Activated T-cell treated with anti-CD3 and anti-CD28 coated beads, Interleukin-2, amount 50 U/mL, for 72 hours (primary cell): Measurements from ENCODE around the gene ALAS1. TPM values are rescaled to one million over a fixed set of nuclear protein-coding genes. Genes with fewer than 3 reads are reported as not detected.
"Not testable (repeated sequence)": the region's sequence is repeated elsewhere in the genome, so short reads cannot be mapped to it uniquely, and the experiment has no call there.

ENCODE experiments used
- ATAC-seq, 2 donors: fragments of 150-1000 bp; cut with Tn5 transposase; replicated peaks in 1 of 2; 2 replicates each; pipeline ENCODE4 v1.10.0; 2021; ENCODE audit warnings: moderate library complexity in 2 of 2, mild to moderate bottlenecking in 1 of 2
- DNase-seq, 2 donors: peaks; one replicate each; pipeline ENCODE4 v3.0.0; 2021 to 2022; ENCODE audit warnings: mixed read lengths in 1 of 2
- H3K27ac Mint-ChIP-seq: one replicate; pipeline ENCODE4 v1.8.0; 2022; ENCODE audit warnings: mild to moderate bottlenecking, moderate library complexity, mixed read lengths
- H3K27me3 Mint-ChIP-seq: one replicate; pipeline ENCODE4 v1.8.0; 2022; ENCODE audit warnings: low read depth, mixed read lengths
- H3K36me3 Mint-ChIP-seq, 2 donors: one replicate each; pipeline ENCODE4 v1.8.0; 2022; ENCODE audit warnings: mixed read lengths in 2 of 2, mild to moderate bottlenecking in 1 of 2; ENCODE audit not compliant: insufficient read depth in 2 of 2
- H3K4me1 Mint-ChIP-seq: one replicate; pipeline ENCODE4 v1.8.0; 2022; ENCODE audit warnings: low read depth, mixed read lengths
- H3K4me3 Mint-ChIP-seq, 2 donors: one replicate each; pipeline ENCODE4 v1.8.0; 2022; ENCODE audit warnings: mild to moderate bottlenecking in 2 of 2, mixed read lengths in 2 of 2, moderate library complexity in 2 of 2
- H3K9me3 Mint-ChIP-seq, 2 donors: one replicate each; pipeline ENCODE4 v1.8.0; 2022; ENCODE audit warnings: mixed read lengths in 2 of 2
- total RNA-seq, 2 donors: library from RNA; stranded (reverse); gene quantifications; one replicate each; pipeline ENCODE4 v1.2.3, GENCODE V29; 2022

Gene ALAS1
- total RNA-seq, result 10 to 100 TPM; 62.7 to 63.6 TPM

DNA sequence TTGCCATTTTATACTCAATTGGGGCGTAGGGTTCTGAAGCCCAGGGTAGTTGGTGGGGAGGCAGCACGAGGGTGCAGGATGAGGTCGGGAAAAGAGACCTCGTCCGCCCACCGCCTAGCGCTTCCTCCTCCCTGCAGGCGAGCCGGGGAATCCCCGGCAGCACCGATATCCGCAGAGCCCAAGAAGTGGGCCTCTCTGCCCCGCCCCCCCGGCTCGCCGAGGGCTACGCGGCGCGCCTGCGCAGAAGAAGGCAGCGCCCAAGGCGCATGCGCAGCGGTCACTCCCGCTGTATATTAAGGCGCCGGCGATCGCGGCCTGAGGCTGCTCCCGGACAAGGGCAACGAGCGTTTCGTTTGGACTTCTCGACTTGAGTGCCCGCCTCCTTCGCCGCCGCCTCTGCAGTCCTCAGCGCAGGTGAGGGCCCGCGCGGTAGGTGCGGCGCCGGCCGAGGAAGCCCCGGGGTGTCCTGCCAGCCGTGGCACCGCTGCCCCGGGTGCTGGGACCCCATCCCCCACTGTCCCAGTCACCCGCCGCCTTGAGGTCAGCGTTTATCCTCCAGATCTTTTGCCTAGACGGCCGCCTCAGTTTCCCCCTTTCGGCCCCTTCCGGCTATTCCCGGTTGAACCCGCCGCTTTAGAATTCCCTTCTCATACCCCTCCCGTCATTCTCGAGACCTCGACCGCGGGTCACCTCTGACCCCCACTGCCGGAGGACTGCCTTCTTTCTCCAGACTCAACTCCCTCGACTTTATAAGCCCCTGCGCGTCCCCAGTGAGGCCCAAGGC lies at the start of gene ALAS1:
Gene ALAS1, plus strand, starts transcription at position 319 of the 784 bp plus-strand sequence. CDS start 1,082 bp downstream, outside the sequence.
- peaks cover 63% of the 10 kb centered on the region for H3K4me1 Mint-ChIP-seq
- H3K27ac Mint-ChIP-seq, result peak within 1 kb of the TSS; percentile 97
- peaks cover 5 to 14% of the 10 kb centered on the region in 2 donors for H3K36me3 Mint-ChIP-seq
- no peaks in the 10 kb centered on the region for H3K27me3 Mint-ChIP-seq
- ATAC-seq (peak; percentile 96 to 97), DNase-seq (peak; percentile 95 to 98)
- H3K4me3 Mint-ChIP-seq, result peak within 1 kb of the TSS; percentile 98 to 99
- H3K9me3 Mint-ChIP-seq, result no peaks in the 10 kb centered on the region

DNA sequence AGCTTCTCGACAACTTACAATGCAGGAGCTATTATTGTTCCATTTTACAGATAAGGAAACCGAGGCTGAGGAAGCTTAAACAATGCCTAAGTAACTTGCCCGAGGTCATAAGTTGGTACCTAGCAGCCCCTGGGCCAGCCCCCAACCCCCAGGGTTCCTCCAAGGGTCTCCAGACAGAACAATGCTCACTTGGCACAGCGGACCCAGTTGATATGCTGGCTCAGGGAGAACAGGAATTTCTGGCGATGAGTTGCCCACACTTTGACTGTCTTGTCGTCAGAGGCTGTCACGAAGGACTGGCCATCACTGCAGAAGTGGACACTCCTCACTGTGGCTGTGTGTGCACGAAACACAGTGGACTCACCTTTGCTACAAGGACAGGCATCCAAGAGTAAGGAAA lies 48.9 kb upstream of the ALAS1 start:
- DNase-seq (no peak), ATAC-seq (no peak)
- Mint-ChIP-seq H3K4me1 (peaks cover 24% of the 10 kb centered on the region), H3K27me3 (no peaks in the 10 kb centered on the region), H3K36me3 (peaks cover 0 to 5% of the 10 kb centered on the region in 2 donors), H3K27ac (no peak overlapping the region), H3K4me3 (no peak overlapping the region), H3K9me3 (no peaks in the 10 kb centered on the region)

- DNase-seq (no peak), ATAC-seq (no peak)
- peaks cover 0 to 4% of the 10 kb centered on the region in 2 donors for H3K36me3 Mint-ChIP-seq
- no peaks in the 10 kb centered on the region for H3K27me3 Mint-ChIP-seq
- H3K27ac Mint-ChIP-seq, result no peak overlapping the region
- no peak overlapping the region for H3K4me3 Mint-ChIP-seq
- H3K9me3 Mint-ChIP-seq, result no peaks in the 10 kb centered on the region
- H3K4me1 Mint-ChIP-seq, result peaks cover 18% of the 10 kb centered on the region
These were observed 48.2 kb upstream of the ALAS1 start for GRCh38 chr3:52149726-52150125.

GRCh38 chr3:52150357-52150756 lies 47.6 kb upstream of the ALAS1 start:
- no peaks in the 10 kb centered on the region for H3K9me3 Mint-ChIP-seq
- H3K36me3 Mint-ChIP-seq, result peaks cover 0 to 4% of the 10 kb centered on the region in 2 donors
- H3K4me1 Mint-ChIP-seq, result peaks cover 18% of the 10 kb centered on the region
- no peak for DNase-seq
- no peaks in the 10 kb centered on the region for H3K27me3 Mint-ChIP-seq
- ATAC-seq, result no peak
- H3K27ac Mint-ChIP-seq, result no peak overlapping the region
- no peak overlapping the region for H3K4me3 Mint-ChIP-seq

GRCh38 chr3:52150860-52151259 lies 47.1 kb upstream of the ALAS1 start:
- no peaks in the 10 kb centered on the region for H3K27me3 Mint-ChIP-seq
- ATAC-seq, result no peak

GRCh38 chr3:52151991-52152390 lies 46.0 kb upstream of the ALAS1 start:
- H3K4me3 Mint-ChIP-seq, DNase-seq, H3K27me3 Mint-ChIP-seq, H3K36me3 Mint-ChIP-seq, H3K9me3 Mint-ChIP-seq, ATAC-seq, H3K27ac Mint-ChIP-seq: not testable (repeated sequence)
- H3K4me1 Mint-ChIP-seq, result peaks cover 24% of the 10 kb centered on the region

More at GRCh38 chr3:52150860-52151259, 47.1 kb upstream of the ALAS1 start:
- Mint-ChIP-seq H3K9me3 (no peaks in the 10 kb centered on the region), H3K36me3 (peaks cover 0 to 4% of the 10 kb centered on the region in 2 donors), H3K4me3 (no peak overlapping the region), H3K4me1 (peaks cover 22% of the 10 kb centered on the region), H3K27ac (no peak overlapping the region)
- no peak for DNase-seq

DNA sequence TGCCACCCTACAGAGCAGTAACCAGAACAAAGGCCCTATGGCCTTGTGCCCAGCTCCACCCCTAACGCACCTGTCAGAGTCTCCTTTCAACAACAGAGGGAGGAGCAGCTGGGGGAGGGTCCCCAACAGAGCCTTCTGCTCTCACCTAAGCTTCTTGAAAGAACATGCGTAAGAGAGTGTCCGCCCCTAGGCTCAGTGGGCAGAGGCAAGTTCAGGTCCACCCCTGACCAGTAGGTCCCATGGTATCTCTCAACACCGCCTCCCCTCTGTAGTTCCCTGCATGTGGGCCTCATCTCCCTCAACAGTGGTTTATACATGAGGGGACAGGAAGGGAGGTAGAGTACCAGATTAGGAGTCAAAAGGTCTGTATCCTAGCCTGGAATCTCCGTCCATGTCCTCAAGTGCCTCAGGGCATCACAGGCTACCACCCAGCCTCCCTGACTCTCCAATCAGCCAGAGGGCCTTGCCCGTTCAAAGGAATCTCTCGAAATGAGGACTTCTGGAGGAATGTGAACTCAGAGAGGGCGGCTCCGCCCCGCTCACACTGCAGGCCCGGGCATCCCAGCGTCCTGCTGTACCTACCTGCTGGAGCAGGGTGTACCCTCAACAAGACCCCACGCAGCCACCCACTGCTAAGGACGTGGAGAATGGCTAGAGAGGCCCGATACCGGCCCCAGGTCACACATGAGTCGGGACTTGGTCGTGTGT lies 44.4 kb upstream of the ALAS1 start:
- peak overlapping the region; percentile 75 for H3K27ac Mint-ChIP-seq
- peak; percentile 1 to 6 for ATAC-seq
- H3K4me1 Mint-ChIP-seq, result peaks cover 24% of the 10 kb centered on the region
- no peaks in the 10 kb centered on the region for H3K27me3 Mint-ChIP-seq
- DNase-seq, result peak in 1 of 2 donors; percentile 9
- no peaks in the 10 kb centered on the region for H3K9me3 Mint-ChIP-seq
- H3K36me3 Mint-ChIP-seq, result peaks cover 0 to 2% of the 10 kb centered on the region in 2 donors
- H3K4me3 Mint-ChIP-seq, result peak overlapping the region; percentile 82 to 93

- Mint-ChIP-seq H3K27me3 (no peaks in the 10 kb centered on the region), H3K36me3 (no peaks in the 10 kb centered on the region), H3K4me3 (peak within 1 kb of the TSS; percentile 82 to 93), H3K27ac (peak within 1 kb of the TSS; percentile 93), H3K9me3 (no peaks in the 10 kb centered on the region), H3K4me1 (peaks cover 22% of the 10 kb centered on the region)
- ATAC-seq (peak; percentile 90), DNase-seq (peak; percentile 90 to 92)
These were observed 43.5 kb upstream of the ALAS1 start, which contains the start of gene POC1A for GRCh38 chr3:52154135-52155094. POC1A (minus strand) TSS chr3:52154423; CDS start chr3:52154372, 51 bp downstream.

DNA sequence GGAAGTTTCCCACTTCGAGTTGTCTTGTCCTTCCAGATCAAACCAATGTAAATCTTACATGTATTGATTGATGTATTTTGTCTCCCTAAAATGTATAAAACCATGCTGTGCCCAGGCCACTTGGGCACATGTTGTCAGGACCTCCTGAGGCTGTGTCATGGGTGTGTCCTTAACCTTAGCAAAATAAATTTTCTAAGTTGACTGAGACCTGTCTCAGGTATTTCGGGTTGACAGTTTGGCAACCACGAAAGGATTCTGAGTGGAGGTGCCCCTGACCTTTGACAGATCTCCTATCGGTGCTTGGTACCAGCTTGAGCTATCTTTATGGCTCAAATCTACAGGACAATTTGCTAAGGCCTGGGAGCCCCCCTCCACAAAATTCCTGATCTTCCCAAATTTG lies 42.0 kb upstream of the ALAS1 start:
- DNase-seq (no peak), ATAC-seq (no peak)
- H3K36me3 Mint-ChIP-seq, result no peaks in the 10 kb centered on the region
- H3K9me3 Mint-ChIP-seq, result no peaks in the 10 kb centered on the region
- no peaks in the 10 kb centered on the region for H3K27me3 Mint-ChIP-seq
- H3K4me1 Mint-ChIP-seq, result peaks cover 19% of the 10 kb centered on the region
- H3K4me3 Mint-ChIP-seq, result peak overlapping the region; percentile 37 to 82
- H3K27ac Mint-ChIP-seq, result peak overlapping the region; percentile 82

DNA sequence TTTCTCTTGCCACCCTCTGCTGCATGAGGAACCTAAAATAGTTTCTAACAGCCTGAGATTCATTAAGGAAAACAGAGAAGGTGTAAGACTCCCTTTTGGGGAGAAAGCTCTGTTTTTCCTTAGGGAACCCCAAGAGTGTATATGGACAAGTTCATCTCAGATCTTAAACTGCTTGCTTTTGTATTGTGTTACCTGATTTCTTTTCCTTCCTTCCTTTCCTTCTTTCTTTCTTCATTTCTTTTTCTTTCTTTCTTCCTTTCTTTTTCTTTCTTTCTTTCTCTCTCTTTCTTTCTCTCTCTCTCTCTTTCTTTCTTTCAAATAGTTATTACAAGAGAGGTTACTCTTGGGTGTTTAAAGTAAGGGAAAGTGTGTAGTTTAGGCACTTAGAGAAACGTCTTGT lies 38.5 kb upstream of the ALAS1 start:
- Mint-ChIP-seq H3K9me3 (no peaks in the 10 kb centered on the region), H3K27me3 (no peaks in the 10 kb centered on the region), H3K27ac (peak overlapping the region; percentile 59), H3K4me3 (no peak overlapping the region), H3K4me1 (peaks cover 6% of the 10 kb centered on the region), H3K36me3 (no peaks in the 10 kb centered on the region)
- no peak for DNase-seq
- no peak for ATAC-seq

DNA sequence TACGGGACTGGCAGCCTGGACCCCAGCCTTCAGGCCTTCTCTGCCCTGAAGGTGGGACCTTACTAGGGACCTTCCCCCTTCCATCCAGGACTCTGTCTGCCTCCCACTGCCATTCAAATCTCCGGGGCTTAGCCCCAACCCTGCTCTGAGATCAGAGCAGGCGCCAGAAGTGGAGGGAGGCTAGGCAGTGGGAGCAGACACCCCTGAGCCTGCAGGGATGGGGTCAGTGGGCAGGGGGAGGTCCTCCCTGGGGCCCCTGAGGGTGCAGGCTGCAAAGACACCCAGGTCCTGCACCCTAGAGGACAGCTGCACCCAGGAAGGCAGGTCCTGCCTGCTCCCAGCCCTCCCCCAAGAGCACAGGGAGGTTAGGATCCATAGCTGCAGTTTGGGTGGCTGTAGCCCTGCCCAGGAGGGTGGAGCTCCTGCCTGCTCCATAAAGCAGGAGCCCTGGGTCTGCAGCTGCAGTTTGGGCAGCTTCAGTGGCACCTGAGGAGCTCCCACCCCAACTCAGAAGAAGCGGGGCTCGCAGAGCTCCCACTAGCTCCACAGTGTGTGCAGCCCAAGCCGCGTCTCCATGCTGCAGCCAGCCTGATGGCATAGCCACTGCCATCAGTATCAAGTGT lies 35.6 kb upstream of the ALAS1 start:
- DNase-seq (no peak), ATAC-seq (no peak)
- H3K4me1 Mint-ChIP-seq, result no peaks in the 10 kb centered on the region
- H3K9me3 Mint-ChIP-seq, result no peaks in the 10 kb centered on the region
- H3K4me3 Mint-ChIP-seq, result no peak overlapping the region
- no peaks in the 10 kb centered on the region for H3K36me3 Mint-ChIP-seq
- H3K27me3 Mint-ChIP-seq, result no peaks in the 10 kb centered on the region
- no peak overlapping the region for H3K27ac Mint-ChIP-seq

GRCh38 chr3:52167240-52167639 lies 30.7 kb upstream of the ALAS1 start:
- ATAC-seq (no peak), DNase-seq (no peak)
- H3K9me3 Mint-ChIP-seq, result no peaks in the 10 kb centered on the region
- no peaks in the 10 kb centered on the region for H3K36me3 Mint-ChIP-seq
- no peak overlapping the region for H3K27ac Mint-ChIP-seq
- peaks cover 6% of the 10 kb centered on the region for H3K4me1 Mint-ChIP-seq
- H3K27me3 Mint-ChIP-seq, result no peaks in the 10 kb centered on the region
- H3K4me3 Mint-ChIP-seq, result no peak overlapping the region
